GM19467 (cell line): Measurements from ENCODE around the gene CNST.
"Not testable (repeated sequence)": the region's sequence is repeated elsewhere in the genome, so short reads cannot be mapped to it uniquely, and the experiment has no call there.

Source experiments
- ATAC-seq: cut with Tn5 transposase; IDR thresholded peaks from one replicate; pipeline ENCODE4 v1.9.1; 2021; ENCODE audit warnings: mild to moderate bottlenecking, moderate library complexity; ENCODE audit not compliant: unreplicated experiment

The CNST gene

DNA sequence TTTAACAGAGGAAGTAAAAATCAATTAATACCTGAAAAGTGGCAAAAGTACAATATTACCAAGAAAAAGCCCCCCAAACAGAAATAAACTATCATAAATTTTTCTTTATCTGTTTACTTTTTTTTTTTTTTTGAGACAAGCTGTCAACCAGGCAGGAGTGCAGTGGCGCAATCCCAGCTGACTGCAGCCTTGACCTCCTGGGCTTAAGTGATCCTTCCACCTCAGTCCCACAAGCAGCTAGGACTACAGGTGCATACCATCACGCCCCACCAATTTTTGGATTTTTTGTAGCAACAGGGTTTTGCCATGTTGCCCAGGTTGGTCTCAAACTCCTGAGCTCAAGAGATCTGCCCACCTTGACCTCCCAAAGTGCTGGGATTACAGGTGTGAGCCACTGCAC lies 8.2 kb upstream of the CNST start:
- ATAC-seq: no peak

DNA sequence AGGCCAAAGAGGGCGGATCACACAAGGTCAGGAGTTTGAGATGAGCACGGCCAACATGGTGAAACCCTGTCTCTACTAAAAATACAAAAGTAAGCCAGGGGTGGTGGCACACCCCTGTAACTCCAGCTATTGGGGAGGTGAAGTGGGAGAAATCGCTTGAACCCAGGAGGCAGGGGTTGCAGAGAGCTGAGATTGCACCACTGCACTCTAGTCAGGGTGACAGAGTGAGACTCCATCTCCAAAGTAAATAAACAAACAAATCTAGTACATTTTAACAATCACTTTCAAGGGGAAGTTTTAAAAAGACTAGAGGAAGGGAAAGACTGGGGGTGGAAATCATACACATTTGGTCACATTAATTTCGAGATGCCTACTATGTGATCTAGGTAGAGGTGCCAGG lies 6.9 kb upstream of the CNST start:
- ATAC-seq: no peak

- not testable (repeated sequence) for ATAC-seq
Measured at GRCh38 chr1:246560833-246561232, 5.4 kb upstream of the CNST start.

- ATAC-seq: no peak
Measured at GRCh38 chr1:246564839-246565750, 1.2 kb upstream of the CNST start.

GRCh38 chr1:246565751-246566127 lies 517 bp upstream of the CNST start:
- no peak for ATAC-seq

GRCh38 chr1:246566813-246567645 lies 773 bp downstream of the CNST start:
- ATAC-seq: peak; percentile 12

DNA sequence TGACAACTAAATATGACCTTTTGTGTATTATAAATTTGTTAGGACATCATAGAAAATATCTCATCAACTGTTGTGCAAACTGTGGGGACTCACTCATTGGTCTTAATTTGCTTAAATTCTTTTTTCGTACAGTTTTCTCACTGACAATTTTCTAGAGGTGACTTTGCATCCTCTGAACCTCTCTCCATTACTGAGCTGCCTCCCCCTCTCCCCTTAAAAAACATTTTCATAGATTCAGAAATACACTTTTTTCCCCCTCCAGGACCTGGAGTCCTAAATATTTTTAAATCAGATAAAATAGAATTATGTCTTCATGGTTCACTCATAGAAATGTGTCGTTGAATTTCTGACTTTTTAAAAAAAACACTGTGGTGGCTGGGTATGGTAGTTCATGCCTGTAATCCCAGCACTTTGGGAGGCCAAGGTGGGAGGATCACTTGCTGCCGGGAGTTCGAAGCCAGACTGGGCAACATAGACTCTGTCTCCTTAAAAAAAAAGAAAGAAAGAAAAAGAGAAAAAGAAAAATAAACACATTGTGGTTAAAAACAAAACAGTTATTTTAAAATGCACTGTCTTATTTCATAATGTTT lies 1.5 kb downstream of the CNST start:
- no peak for ATAC-seq

DNA sequence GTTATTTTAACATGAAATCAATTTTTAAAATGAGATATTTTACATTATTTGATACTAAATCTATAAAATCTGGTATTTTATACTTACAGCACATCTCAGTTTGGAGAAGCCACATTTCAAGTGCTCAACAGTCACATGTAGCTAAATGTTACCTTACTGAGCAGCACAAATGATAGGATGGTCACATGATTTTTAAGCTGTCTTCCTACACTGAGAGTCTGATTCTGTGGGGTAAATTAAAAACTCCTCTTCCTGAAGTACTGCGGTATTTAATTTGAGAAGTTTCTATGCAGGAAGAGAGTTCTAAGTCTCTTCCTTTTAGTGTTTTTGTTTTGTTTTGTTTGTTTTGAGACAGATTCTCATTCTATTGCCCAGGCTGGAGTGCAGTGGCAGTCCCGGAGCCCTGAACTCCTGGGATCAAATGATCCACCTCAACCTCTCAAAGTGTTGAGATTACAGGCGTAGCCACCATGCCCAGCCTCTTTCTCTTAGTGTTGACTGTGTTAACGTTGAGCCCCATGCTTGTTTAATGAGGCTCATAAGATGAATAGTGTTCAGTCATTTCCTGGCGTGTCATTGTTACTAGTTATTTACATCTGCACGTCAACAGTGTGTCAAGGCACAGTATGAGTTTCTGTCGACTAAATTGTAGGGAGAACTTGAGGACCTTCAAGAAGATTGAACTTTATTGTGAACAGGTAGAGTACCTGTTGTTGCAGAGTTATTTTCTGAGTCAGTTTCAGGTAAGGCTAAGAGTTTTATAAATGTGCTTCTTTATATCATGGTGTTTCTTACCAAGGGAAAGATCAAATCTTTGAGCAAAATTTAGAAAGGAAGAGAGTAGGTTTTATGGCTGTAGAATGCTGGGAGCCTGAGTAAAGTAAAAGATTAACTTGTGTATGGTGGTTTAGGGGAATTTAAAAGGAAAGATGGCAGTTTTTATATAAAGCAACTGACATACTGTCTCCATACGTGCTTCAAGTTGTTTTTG lies 3.3 kb downstream of the CNST start:
- ATAC-seq: no peak

GRCh38 chr1:246571309-246571708 lies 5.1 kb downstream of the CNST start:
- not testable (repeated sequence) for ATAC-seq

DNA sequence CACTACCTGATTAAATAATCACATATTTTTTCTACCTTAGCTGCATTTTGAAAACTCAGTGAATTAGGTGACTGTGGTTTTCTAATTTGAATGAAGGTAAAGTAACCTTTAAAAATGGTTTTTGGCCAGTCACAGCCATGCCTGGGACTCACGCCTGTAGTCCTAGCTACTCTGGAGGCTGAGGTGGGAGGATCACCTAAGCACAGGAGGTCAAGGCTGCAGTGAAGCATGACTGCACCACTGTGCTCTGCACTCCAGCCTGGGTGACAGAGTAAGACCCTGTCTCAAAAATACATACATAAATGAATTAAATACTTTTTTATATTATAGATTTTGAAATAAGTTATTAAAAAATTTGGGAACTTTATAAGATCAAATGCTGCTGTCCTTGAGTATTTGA lies 5.7 kb downstream of the CNST start:
- no peak for ATAC-seq

DNA sequence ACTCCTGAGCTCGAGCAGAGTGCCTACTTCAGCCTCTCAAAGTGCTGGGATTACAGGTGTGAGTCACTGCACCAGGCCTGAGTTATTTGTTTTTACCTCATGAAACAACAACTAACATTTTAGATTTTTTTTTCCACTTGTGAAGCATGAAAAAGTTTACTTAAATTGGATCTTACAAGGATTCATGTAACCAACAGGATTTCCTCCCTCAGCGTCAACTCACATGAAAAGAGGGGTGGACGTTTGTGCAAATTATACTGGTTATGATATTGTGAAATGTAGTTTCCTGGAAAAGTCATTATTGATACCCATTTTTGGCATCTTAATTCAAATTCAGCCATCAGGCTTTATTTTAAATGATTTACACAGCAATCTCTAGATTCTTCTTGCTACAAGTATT lies 6.5 kb downstream of the CNST start:
- no peak for ATAC-seq

DNA sequence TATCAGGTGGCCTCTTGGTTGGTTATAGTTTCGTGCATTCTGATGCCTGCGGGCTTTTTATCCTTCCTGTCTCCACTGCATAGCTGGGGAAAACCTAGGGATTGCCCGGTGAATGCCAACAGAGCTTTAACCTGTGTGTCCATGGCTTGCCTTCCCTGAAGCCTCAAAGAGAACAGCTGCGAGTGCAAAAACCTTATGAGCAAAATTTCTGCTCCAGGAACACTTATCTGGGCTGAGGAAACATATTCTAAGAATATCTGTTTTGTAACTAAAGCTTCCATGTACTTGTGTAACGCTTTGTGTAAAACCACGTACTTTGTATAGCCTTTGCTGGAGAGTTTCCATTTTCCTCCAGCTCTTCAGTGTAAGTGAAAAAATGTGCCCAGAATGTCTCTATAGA lies 7.2 kb downstream of the CNST start:
- no peak for ATAC-seq

DNA sequence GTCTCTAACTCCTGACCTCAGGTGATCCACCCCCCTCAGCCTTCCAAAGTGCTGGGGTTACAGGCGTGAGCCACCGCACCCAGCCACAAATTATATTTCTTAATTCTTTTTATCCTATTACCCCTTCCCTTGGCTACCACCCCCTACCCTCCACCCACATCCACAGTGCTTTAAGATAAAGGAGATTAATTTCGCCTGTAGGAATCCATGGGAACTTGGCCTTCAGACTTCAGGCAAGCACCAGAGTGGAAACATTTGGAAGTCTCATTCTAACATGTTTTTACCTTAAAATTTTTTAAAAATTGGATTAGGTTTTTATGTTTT lies 10.4 kb downstream of the CNST start:
- ATAC-seq: no peak

- no peak for ATAC-seq
Measured at GRCh38 chr1:246577082-246577719, 10.9 kb downstream of the CNST start.

- no peak for ATAC-seq
Measured at GRCh38 chr1:246577720-246578106, 11.5 kb downstream of the CNST start.

- ATAC-seq: peak; percentile 68
Measured at GRCh38 chr1:246579818-246580217, 13.6 kb downstream of the CNST start.

DNA sequence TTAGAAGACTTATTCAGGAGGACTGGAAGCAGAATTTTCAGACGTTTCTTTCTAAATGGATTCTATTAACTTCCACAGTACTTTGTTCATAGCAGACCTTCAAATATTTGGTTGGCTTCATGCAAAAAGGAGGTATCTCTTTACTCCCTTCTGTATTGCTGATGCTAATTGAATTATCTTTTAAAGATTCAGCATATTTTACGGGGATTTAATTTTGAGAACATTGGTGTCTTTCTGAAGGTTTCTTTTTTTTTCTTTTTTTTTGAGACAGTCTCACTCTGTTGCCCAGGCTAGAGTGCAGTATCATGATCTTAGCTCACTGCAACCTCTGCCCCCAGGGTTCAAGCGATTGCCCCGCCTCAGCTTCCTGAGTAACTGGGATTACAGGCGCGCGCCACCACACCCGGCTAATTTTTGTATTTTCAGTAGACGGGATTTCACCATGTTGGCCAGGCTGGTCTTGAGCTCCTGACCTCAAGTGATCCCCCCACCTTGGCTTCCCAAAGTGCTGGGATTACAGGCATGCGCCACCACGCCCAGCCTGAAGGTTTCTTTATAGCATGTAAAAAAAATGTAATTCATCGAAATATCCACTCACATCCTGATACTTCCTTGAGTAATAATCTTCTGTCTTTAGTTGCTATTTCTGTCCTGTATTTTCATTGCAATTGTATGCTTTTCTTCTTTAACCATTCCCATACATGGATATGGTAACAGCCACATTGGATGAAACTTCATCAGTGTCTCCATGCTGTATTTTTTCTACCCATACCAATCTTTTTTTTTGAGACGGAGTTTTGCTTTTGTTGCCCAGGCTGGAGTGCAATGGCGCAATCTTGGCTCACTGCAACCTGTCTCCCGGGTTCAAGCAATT lies 14.5 kb downstream of the CNST start:
- no peak for ATAC-seq

DNA sequence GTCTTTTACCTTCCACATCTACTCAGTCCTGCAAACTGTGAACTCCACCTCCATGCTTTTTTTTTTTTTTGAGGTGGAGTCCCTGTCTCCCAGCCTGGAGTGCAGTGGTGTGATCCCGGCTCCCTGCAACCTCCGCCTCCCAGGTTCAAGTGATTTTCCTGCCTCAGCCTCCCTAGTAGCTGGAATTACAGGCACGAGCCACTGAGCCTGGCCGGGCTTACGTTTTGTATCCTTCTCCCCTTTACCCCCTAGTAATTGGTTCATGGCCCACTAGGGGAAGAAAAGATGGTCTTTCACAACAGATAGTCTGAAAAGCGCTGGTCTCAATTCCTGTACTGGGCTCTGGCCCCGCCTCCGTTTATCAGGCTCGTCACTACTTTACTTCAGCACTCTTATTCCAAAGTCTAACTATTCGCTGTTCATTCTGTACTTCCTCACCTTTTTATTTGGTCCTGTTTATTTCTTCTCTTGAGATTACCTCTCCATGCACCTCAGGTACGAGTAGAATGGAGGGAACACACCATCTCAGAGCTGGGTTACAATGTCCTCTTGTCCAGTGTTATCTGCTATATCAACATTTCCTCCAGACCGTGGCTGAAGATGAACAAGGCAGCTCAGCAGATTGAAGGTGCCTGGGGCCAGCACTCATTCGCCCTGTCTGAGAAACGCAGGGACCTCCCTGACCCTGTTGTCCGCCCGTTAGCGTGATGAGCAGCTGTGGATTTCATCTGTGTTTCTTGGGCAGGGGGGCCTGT lies 16.2 kb downstream of the CNST start:
- ATAC-seq: no peak
